Measurements from ENCODE around the gene AKIRIN2. TPM values are rescaled to one million over a fixed set of nuclear protein-coding genes. Genes with fewer than 3 reads are reported as not detected.
A peak's percentile ranks its signal among the peaks of the same experiment; 100 is the strongest.

AKIRIN2 gene
- total and polyA plus RNA-seq, 2 of the 13 experiments (the other 11 are each of a cell fraction or from before 2014, with no cell fraction given): 15.6 to 23.4 TPM

DNA sequence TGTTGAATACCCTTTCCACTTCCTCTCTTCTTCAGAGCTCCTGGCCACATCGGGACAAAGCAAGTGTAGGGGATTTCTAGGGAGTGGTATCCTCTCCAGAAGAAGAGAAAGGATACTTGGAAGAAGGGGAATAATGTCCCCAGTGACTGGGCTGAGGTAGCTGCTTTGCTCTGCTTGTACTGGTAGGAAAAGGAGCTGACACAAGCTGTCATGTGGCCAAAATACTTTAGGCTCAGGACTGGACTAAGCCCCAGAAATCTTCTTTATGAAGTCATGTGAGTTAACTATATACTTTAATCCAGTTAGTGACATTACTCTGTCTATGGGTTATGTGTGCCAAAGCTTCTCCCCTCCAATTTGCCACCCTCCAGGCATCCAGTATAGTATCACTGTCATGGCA lies 40.5 kb downstream of the AKIRIN2 start:
- ATAC-seq: no peak
- CTCF ChIA-PET (ENCODE audit: low intra/inter-chr PET ratio, low total read pairs): no interaction called here

GRCh38 chr6:87661016-87661415 lies 41.0 kb downstream of the AKIRIN2 start:
- no TSS peak for BruUV-seq (replicated peaks)
- no peak for TF ChIP-seq ZNF546 (CRISPR knock-in tag; conservative IDR thresholded peaks at IDR 0.05)
- no peak for TF ChIP-seq MIER3 (CRISPR knock-in tag; IDR thresholded peaks at IDR 0.05; ENCODE audit: borderline replicate concordance)
- 0 out of 2 replicates have a peak, but pooled peaks have one; percentile 1 for TF ChIP-seq CEBPB (IDR thresholded peaks at IDR 0.05; ENCODE audit: borderline replicate concordance, low read depth, low read length)
- TF ChIP-seq HDAC2 (CRISPR knock-in tag; IDR thresholded peaks at IDR 0.05): no peak
- no peak for TF ChIP-seq ZNF225 (CRISPR knock-in tag; IDR thresholded peaks at IDR 0.05)
- no peak for TF ChIP-seq ATF7-NPFF (CRISPR knock-in tag; IDR thresholded peaks at IDR 0.05; ENCODE audit: low read depth)
- no peak for TF ChIP-seq MXD4 (CRISPR knock-in tag; IDR thresholded peaks at IDR 0.05)
- H3K79me2 ChIP-seq (ENCODE audit: insufficient read depth, low read length): no peaks in the 10 kb centered on the region
- H4K20me1 ChIP-seq (ENCODE audit: insufficient read depth, low read length): no peaks in the 10 kb centered on the region
- H3K27ac ChIP-seq (ENCODE audit: extremely low read length, insufficient read depth, low read length): no peak overlapping the region
- DNase-seq (ENCODE audit: low spot score): no peak
- H3K9ac ChIP-seq (ENCODE audit: insufficient read depth, low read depth, low read length): no peak overlapping the region
- in situ Hi-C loops (cut with HindIII; ENCODE audit: extremely low pct_ligation_motif_present, low pct_unique_long_range_greater_than_20kb) (no loop called here), intact Hi-C loops (cut with micrococcal nuclease; ENCODE audit: unreplicated experiment) (no loop called here)
- H3K4me2 ChIP-seq (ENCODE audit: low read depth, low read length): no peak overlapping the region
- FAIRE-seq: no peak
- POLR2A ChIA-PET: no interaction called here
- no peaks in the 10 kb centered on the region for H3K27me3 ChIP-seq (ENCODE audit: control insufficient read depth in 1 of 2, insufficient read depth in 2 of 2, low read length in 2 of 2)
- H3K4me1 ChIP-seq (ENCODE audit: insufficient read depth, low read length): peaks cover 10% of the 10 kb centered on the region
- WGBS (ENCODE audit: low lambda C conversion rate): 90% methylated on average over 1 of the region's 1 CpG
- CTCF ChIA-PET (ENCODE audit: low intra/inter-chr PET ratio, low total read pairs): no interaction called here
- no peaks in the 10 kb centered on the region for H3K9me3 ChIP-seq (ENCODE audit: low read length)
- H3K4me3 ChIP-seq (replicated peaks in 1 of 3; ENCODE audit: insufficient read depth in 1 of 3, low read depth in 2 of 3, low read length in 3 of 3): no peak overlapping the region
- H3K36me3 ChIP-seq (replicated peaks in 1 of 2; ENCODE audit: control insufficient read depth in 1 of 2, insufficient read depth in 2 of 2, low read length in 2 of 2): peaks cover 3 to 13% of the 10 kb centered on the region in 2 experiments; a peak in 4 of 5 replicates
- H2AFZ ChIP-seq (ENCODE audit: low read length): no peak overlapping the region
- ATAC-seq: no peak

More for the DNA sequence above, 40.5 kb downstream of the AKIRIN2 start:
- BruUV-seq (replicated peaks): no TSS peak
- H3K79me2 ChIP-seq (ENCODE audit: insufficient read depth, low read length): no peaks in the 10 kb centered on the region
- H3K4me1 ChIP-seq (ENCODE audit: insufficient read depth, low read length): peaks cover 13% of the 10 kb centered on the region
- H3K27me3 ChIP-seq (ENCODE audit: control insufficient read depth in 1 of 2, insufficient read depth in 2 of 2, low read length in 2 of 2): no peaks in the 10 kb centered on the region
- WGBS (ENCODE audit: low lambda C conversion rate): 100% methylated on average over 1 of the region's 1 CpG
- intact Hi-C loops (cut with micrococcal nuclease; ENCODE audit: unreplicated experiment): no loop called here
- POLR2A ChIA-PET: no interaction called here
- DNase-seq (ENCODE audit: low spot score) (no peak), FAIRE-seq (no peak)
- no peak overlapping the region for H3K27ac ChIP-seq (ENCODE audit: extremely low read length, insufficient read depth, low read length)
- H3K9me3 ChIP-seq (ENCODE audit: low read length): no peaks in the 10 kb centered on the region
- H3K9ac ChIP-seq (ENCODE audit: insufficient read depth, low read depth, low read length): no peak overlapping the region
- in situ Hi-C loops (cut with HindIII; ENCODE audit: extremely low pct_ligation_motif_present, low pct_unique_long_range_greater_than_20kb): no loop called here
- H3K36me3 ChIP-seq (replicated peaks in 1 of 2; ENCODE audit: control insufficient read depth in 1 of 2, insufficient read depth in 2 of 2, low read length in 2 of 2): peaks cover 3 to 13% of the 10 kb centered on the region in 2 experiments; a peak in 4 of 5 replicates
- TF ChIP-seq ZSCAN25 (CRISPR knock-in tag; IDR thresholded peaks at IDR 0.05) (no peak), TEAD2 (CRISPR knock-in tag; IDR thresholded peaks at IDR 0.05) (no peak), EED (CRISPR knock-in tag; IDR thresholded peaks at IDR 0.05) (no peak), WIZ (CRISPR knock-in tag; IDR thresholded peaks at IDR 0.05) (no peak), TGIF2 (CRISPR knock-in tag; IDR thresholded peaks at IDR 0.05) (no peak), ZNF496 (CRISPR knock-in tag; IDR thresholded peaks at IDR 0.05; ENCODE audit: insufficient replicate concordance) (no peak)
- no peaks in the 10 kb centered on the region for H4K20me1 ChIP-seq (ENCODE audit: insufficient read depth, low read length)
- no peak overlapping the region for H3K4me3 ChIP-seq (replicated peaks in 1 of 3; ENCODE audit: insufficient read depth in 1 of 3, low read depth in 2 of 3, low read length in 3 of 3)
- no peak overlapping the region for H2AFZ ChIP-seq (ENCODE audit: low read length)
- H3K4me2 ChIP-seq (ENCODE audit: low read depth, low read length): no peak overlapping the region
